GM19351 (cell line): ENCODE results near the gene RANBP3.

Experiments used
- ATAC-seq: cut with Tn5 transposase; IDR thresholded peaks from one replicate; pipeline ENCODE4 v1.9.1; 2021; ENCODE audit warnings: mild to moderate bottlenecking, moderate library complexity; ENCODE audit not compliant: unreplicated experiment

RANBP3 gene

GRCh38 chr19:5905114-5905778 lies 72.7 kb downstream of the RANBP3 start:
- no peak for ATAC-seq

GRCh38 chr19:5904352-5905113 lies 73.4 kb downstream of the RANBP3 start, which contains the start of gene VMAC:
TSS of gene VMAC (plus strand) at chr19:5904872. CDS start at chr19:5904891, 19 bp downstream.
- ATAC-seq = peak; percentile 74

GRCh38 chr19:5903624-5904351 lies 74.2 kb downstream of the RANBP3 start, which contains the start of gene NDUFA11:
TSS of gene NDUFA11 (minus strand) at chr19:5903790. CDS start at chr19:5903708, 82 bp downstream.
- peak; percentile 12 for ATAC-seq

- no peak for ATAC-seq
These were observed 74.8 kb downstream of the RANBP3 start for GRCh38 chr19:5903056-5903623.

GRCh38 chr19:5900976-5901375 lies 77.0 kb downstream of the RANBP3 start:
- no peak for ATAC-seq

GRCh38 chr19:5899728-5900526 lies 78.0 kb downstream of the RANBP3 start:
- ATAC-seq = no peak

- no peak for ATAC-seq
These were observed 80.6 kb downstream of the RANBP3 start for GRCh38 chr19:5897189-5897969.

- no peak for ATAC-seq
These were observed 81.4 kb downstream of the RANBP3 start for GRCh38 chr19:5896365-5897076.

- ATAC-seq = no peak
These were observed 82.0 kb downstream of the RANBP3 start for GRCh38 chr19:5895890-5896289.

GRCh38 chr19:5895409-5895808 lies 82.5 kb downstream of the RANBP3 start:
- ATAC-seq = no peak

- ATAC-seq = no peak
These were observed 83.1 kb downstream of the RANBP3 start for GRCh38 chr19:5894704-5895349.

- ATAC-seq = no peak
These were observed 83.8 kb downstream of the RANBP3 start for GRCh38 chr19:5893907-5894703.

- ATAC-seq = no peak
These were observed 84.5 kb downstream of the RANBP3 start for GRCh38 chr19:5893296-5893903.

- no peak for ATAC-seq
These were observed 85.1 kb downstream of the RANBP3 start for GRCh38 chr19:5892772-5893275.

GRCh38 chr19:5891938-5892771 lies 85.8 kb downstream of the RANBP3 start:
- no peak for ATAC-seq

GRCh38 chr19:5891572-5891937 lies 86.4 kb downstream of the RANBP3 start:
- ATAC-seq = no peak
